HCT116 (cell line): Measurements from ENCODE around the gene ACOT12. TPM values are rescaled to one million over a fixed set of nuclear protein-coding genes. Genes with fewer than 3 reads are reported as not detected.

Experiments used
- ATAC-seq: fragments of 200-7000 bp; cut with Tn5 transposase; 2 replicates; pipeline ENCODE4 v1.9.1; 2020; ENCODE audit warnings: mild to moderate bottlenecking, moderate library complexity
- BruUV-seq: library from RNA; stranded (reverse); fragments of 400-500 nt; replicated peaks from 2 replicates; lab custom pipeline; 2021; lab: Mats Ljungman, UMichigan
- CTCF ChIA-PET: fragments of 300-600 bp; sonication (Branson Sonifier 250); formaldehyde crosslinking; loops from one replicate; lab custom pipeline; 2021; ENCODE audit warnings: antibody characterized with exemption; lab: Charles Lee
- POLR2A ChIA-PET: fragments of 300-600, 350-600 bp; sonication (Branson Sonifier 250); formaldehyde crosslinking; loops from one replicate; lab custom pipeline; 2021; ENCODE audit warnings: antibody characterized with exemption; lab: Charles Lee
- RAD21 ChIA-PET, 2 experiments: fragments of 300-600 bp; sonication (Branson Sonifier 250); formaldehyde crosslinking; loops; one replicate each; lab custom pipeline; 2023; ENCODE audit warnings: low total read pairs in 2 of 2; ENCODE audit not compliant: uncharacterized antibody in 2 of 2, unreplicated experiment in 2 of 2, low non-redundant PET in 1 of 2; lab: Charles Lee
- DNase-seq: peaks from one replicate; pipeline ENCODE4 v3.0.0-alpha.2; 2010; ENCODE audit warnings: low read depth, low spot score
- H2AFZ ChIP-seq: fragments of 200-600 bp; shearing (Covaris generic), sonication (generic); 2 replicates; pipeline ENCODE4 v1.6.1; 2017; ENCODE audit warnings: low read depth, mixed run types, mixed read lengths, antibody characterized with exemption, low read length; ENCODE audit not compliant: poor library complexity, severe bottlenecking
- H3K27ac ChIP-seq: 2 replicates; pipeline ENCODE4 v1.5.1; 2012; ENCODE audit warnings: low read depth, low read length
- H3K27me3 ChIP-seq: fragments of 200-600 bp; sonication (generic); 2 replicates; pipeline ENCODE4 v1.6.1; 2016; ENCODE audit warnings: mixed run types, low read length, mixed read lengths; ENCODE audit not compliant: insufficient read depth
- H3K36me3 ChIP-seq, 2 experiments: fragments of 200-500 bp in 1 of 2; fragments of 200-600 bp in 1 of 2; sonication (Bioruptor generic) in 1 of 2; sonication (generic) in 1 of 2; 2 replicates each; pipeline versions ENCODE4 v1.5.1 to v1.6.1; 2014 to 2016; ENCODE audit warnings: low read length in 2 of 2, inconsistent platforms in 1 of 2, mixed read lengths in 1 of 2, mixed run types in 1 of 2; ENCODE audit not compliant: insufficient read depth in 2 of 2, control insufficient read depth in 1 of 2
- H3K4me1 ChIP-seq, 2 experiments: fragments of 200-600 bp in 1 of 2; sonication (generic) in 1 of 2; 2 replicates each; pipeline versions ENCODE4 v1.5.1 to v1.6.1; 2012 to 2017; ENCODE audit warnings: low read length in 2 of 2, inconsistent platforms in 1 of 2, mild to moderate bottlenecking in 1 of 2, mixed read lengths in 1 of 2, mixed run types in 1 of 2, moderate library complexity in 1 of 2; ENCODE audit not compliant: insufficient read depth in 2 of 2, control insufficient read depth in 1 of 2
- H3K4me2 ChIP-seq: fragments of 200-600 bp; sonication (generic); 2 replicates; pipeline ENCODE4 v1.6.1; 2017; ENCODE audit warnings: mixed run types, low read length, mixed read lengths
- H3K4me3 ChIP-seq, 2 experiments: fragments of 200-600 bp in 1 of 2; sonication (generic) in 1 of 2; replicated peaks in 1 of 2; 2 replicates each; pipeline ENCODE4 v1.5.1; 2011 to 2016; ENCODE audit warnings: low read length in 2 of 2, control low read depth in 1 of 2, low read depth in 1 of 2, mild to moderate bottlenecking in 1 of 2, mixed read lengths in 1 of 2, mixed run types in 1 of 2
- H3K79me2 ChIP-seq: fragments of 200-600 bp; sonication (generic); 2 replicates; pipeline ENCODE4 v1.6.1; 2017; ENCODE audit warnings: mild to moderate bottlenecking, mixed run types, low read length, moderate library complexity, mixed read lengths; ENCODE audit not compliant: insufficient read depth
- H3K9ac ChIP-seq: fragments of 200-600 bp; sonication (generic); 2 replicates; pipeline ENCODE4 v1.6.1; 2016; ENCODE audit warnings: low read length, mixed read lengths
- H3K9me2 ChIP-seq: fragments of 200-600 bp; sonication (generic), shearing (Covaris generic); 2 replicates; pipeline ENCODE4 v1.6.1; 2017; ENCODE audit warnings: mixed run types, mild to moderate bottlenecking, moderate library complexity; ENCODE audit not compliant: insufficient read depth
- H3K9me3 ChIP-seq, 2 experiments: fragments of 200-500 bp in 1 of 2; fragments of 200-600 bp in 1 of 2; sonication (Bioruptor generic) in 1 of 2; sonication (generic) in 1 of 2; 2 replicates each; pipeline ENCODE4 v1.6.1; 2014 to 2017; ENCODE audit warnings: low read length in 2 of 2, mixed read lengths in 2 of 2, inconsistent platforms in 1 of 2, low read depth in 1 of 2, mild to moderate bottlenecking in 1 of 2, mixed run types in 1 of 2, moderate library complexity in 1 of 2; ENCODE audit not compliant: control insufficient read depth in 1 of 2, insufficient read depth in 1 of 2
- H4K20me1 ChIP-seq: fragments of 200-600 bp; sonication (generic), shearing (Covaris generic); 2 replicates; pipeline ENCODE4 v1.6.1; 2017; ENCODE audit warnings: mixed run types, mild to moderate bottlenecking, moderate library complexity; ENCODE audit not compliant: insufficient read depth
- EZH2phosphoT487 ChIP-seq: fragments of 200-600 bp; IDR thresholded peaks from 2 replicates; pipeline ENCODE4 v1.6.1; 2018; ENCODE audit warnings: antibody characterized with exemption, borderline replicate concordance
- FOSL1 ChIP-seq: IDR thresholded peaks from 2 replicates; pipeline ENCODE4 v1.6.1; 2012; ENCODE audit warnings: low read depth
- MAX ChIP-seq: IDR thresholded peaks from 2 replicates; pipeline ENCODE4 v1.6.1; 2012
- POLR2A ChIP-seq: IDR thresholded peaks from 2 replicates; pipeline ENCODE4 v1.7.0; 2011; ENCODE audit warnings: borderline replicate concordance; ENCODE audit not compliant: insufficient read depth, insufficient read length; ENCODE audit errors: extremely low read depth
- POLR2AphosphoS5 ChIP-seq: IDR thresholded peaks from 2 replicates; pipeline ENCODE4 v1.6.1; 2011; ENCODE audit warnings: mild to moderate bottlenecking, low read depth, low read length, moderate library complexity
- RAD21 ChIP-seq: IDR thresholded peaks from 2 replicates; pipeline ENCODE4 v1.6.1; 2012; ENCODE audit warnings: low read depth, mild to moderate bottlenecking
- REST ChIP-seq: IDR thresholded peaks from 2 replicates; pipeline ENCODE4 v1.6.1; 2012; ENCODE audit warnings: low read depth
- SP1 ChIP-seq: IDR thresholded peaks from 2 replicates; pipeline ENCODE4 v1.6.1; 2012; ENCODE audit warnings: low read depth
- TCF7L2 ChIP-seq: IDR thresholded peaks from 2 replicates; pipeline ENCODE4 v1.7.0; 2011; ENCODE audit warnings: borderline replicate concordance, inconsistent platforms; ENCODE audit not compliant: insufficient read depth, insufficient read length; ENCODE audit errors: extremely low read depth
- YY1 ChIP-seq: IDR thresholded peaks from 2 replicates; pipeline ENCODE4 v1.6.1; 2011; ENCODE audit warnings: low read length, low read depth, moderate library complexity, mild to moderate bottlenecking; ENCODE audit not compliant: insufficient replicate concordance; ENCODE audit errors: extremely low read depth
- ZBTB33 ChIP-seq: IDR thresholded peaks from 2 replicates; pipeline ENCODE4 v1.6.1; 2011; ENCODE audit warnings: mild to moderate bottlenecking, low read length, moderate library complexity; ENCODE audit not compliant: insufficient replicate concordance; ENCODE audit errors: extremely low read depth
- intact Hi-C: fragments of 100-400 bp; cut with micrococcal nuclease; formaldehyde crosslinking; loops from 2 replicates; pipeline ENCODE4 v1.10.0; 2022
- total RNA-seq: library from RNA; stranded (reverse); gene quantifications from one replicate; pipeline ENCODE4 v1.2.1, GENCODE V29; 2021; ENCODE audit not compliant: unreplicated experiment

ACOT12 gene
- total RNA-seq, 1 experiment from 2014 or later = not detected

- peak overlapping the region; percentile 95 for H2AFZ ChIP-seq
- POLR2A ChIA-PET = interaction anchor here (1.1 kb wide), 1 partner anchor 10 kb away, joined by 3 read pairs; no protein-coding TSS in a partner anchor
- H3K27ac ChIP-seq = no peak overlapping the region
- intact Hi-C loops = loop anchor here (5.0 kb wide), 2 partner anchors 321 to 426 kb away; no protein-coding TSS in a partner anchor
- no peak for DNase-seq
- H3K4me1 ChIP-seq = no peaks in the 10 kb centered on the region
- TF ChIP-seq SP1 (no peak), YY1 (no peak), ZBTB33 (no peak), RAD21 (no peak), REST (no peak), EZH2phosphoT487 (no peak), POLR2A (no peak), FOSL1 (no peak), MAX (no peak), TCF7L2 (no peak), POLR2AphosphoS5 (no peak)
- H4K20me1 ChIP-seq = no peaks in the 10 kb centered on the region
- H3K27me3 ChIP-seq = no peaks in the 10 kb centered on the region
- no peak overlapping the region for H3K4me2 ChIP-seq
- H3K9me2 ChIP-seq = no peaks in the 10 kb centered on the region
- BruUV-seq = no TSS peak
- RAD21 ChIA-PET = no interaction called here
- no peak overlapping the region for H3K9ac ChIP-seq
- H3K4me3 ChIP-seq = no peak overlapping the region
- CTCF ChIA-PET = interaction anchor here (0.6 to 2.3 kb wide), 8 partner anchors 21 to 800 kb away, joined by 3 to 32 read pairs (median 3); no protein-coding TSS in a partner anchor
- H3K79me2 ChIP-seq = no peaks in the 10 kb centered on the region
- no peak for ATAC-seq
- H3K9me3 ChIP-seq = no peaks in the 10 kb centered on the region
- no peaks in the 10 kb centered on the region for H3K36me3 ChIP-seq
These were observed 32.6 kb upstream of the ACOT12 start for GRCh38 chr5:81426359-81427030.
